PC-3 (cell line): Measurements from ENCODE around the gene SNCAIP. TPM values are rescaled to one million over a fixed set of nuclear protein-coding genes. Genes with fewer than 3 reads are reported as not detected.

ENCODE experiments used
- ATAC-seq: fragments of 200-7000 bp; cut with Tn5 transposase; 2 replicates; pipeline ENCODE4 v1.9.1; 2020; ENCODE audit warnings: mild to moderate bottlenecking, moderate library complexity
- BruUV-seq: library from RNA; stranded (reverse); fragments of 400-500 nt; replicated peaks from 2 replicates; lab custom pipeline; 2021; lab: Mats Ljungman, UMichigan
- CTCF ChIA-PET: fragments of 300-600 bp; sonication (Branson Sonifier 250); formaldehyde crosslinking; loops from one replicate; lab custom pipeline; 2022; ENCODE audit warnings: antibody characterized with exemption; lab: Charles Lee
- POLR2A ChIA-PET: fragments of 300-600 bp; sonication (Branson Sonifier 250); formaldehyde crosslinking; loops from one replicate; lab custom pipeline; 2022; ENCODE audit warnings: antibody characterized with exemption; ENCODE audit not compliant: unreplicated experiment; lab: Charles Lee
- DNase-seq: peaks from one replicate; pipeline ENCODE4 v3.0.0-alpha.2; 2015
- H2AFZ ChIP-seq: fragments of 300-600 bp; sonication (generic); 2 replicates; pipeline ENCODE4 v1.6.0; 2016; ENCODE audit warnings: antibody characterized with exemption, low read length
- H3F3A ChIP-seq: fragments of 300-600 bp; sonication (generic); one replicate; pipeline ENCODE4 v1.6.0; 2017; ENCODE audit warnings: antibody characterized with exemption, low read length, control low read depth, mild to moderate bottlenecking; ENCODE audit not compliant: unreplicated experiment
- H3K27ac ChIP-seq: fragments of 300-600 bp; sonication (generic); 2 replicates; pipeline ENCODE4 v1.5.1; 2016; ENCODE audit warnings: mild to moderate bottlenecking, low read length
- H3K27me3 ChIP-seq: fragments of 300-600 bp; sonication (generic); 2 replicates; pipeline ENCODE4 v1.6.1; 2016; ENCODE audit warnings: low read length, mixed read lengths
- H3K36me3 ChIP-seq: fragments of 300-600 bp; sonication (generic); 2 replicates; pipeline ENCODE4 v1.6.1; 2016; ENCODE audit warnings: low read depth, mixed run types, low read length, mixed read lengths
- H3K4me1 ChIP-seq: fragments of 300-600 bp; sonication (generic); 2 replicates; pipeline ENCODE4 v1.5.1; 2016; ENCODE audit warnings: low read length; ENCODE audit not compliant: insufficient read depth
- H3K4me2 ChIP-seq: fragments of 300-600 bp; sonication (generic); 2 replicates; pipeline ENCODE4 v1.6.0; 2016; ENCODE audit warnings: low read length
- H3K4me3 ChIP-seq: fragments of 300-600 bp; sonication (generic); 2 replicates; pipeline ENCODE4 v1.5.1; 2016; ENCODE audit warnings: mild to moderate bottlenecking, low read length, mixed read lengths
- H3K79me2 ChIP-seq: fragments of 300-600 bp; sonication (generic); 2 replicates; pipeline ENCODE4 v1.6.1; 2017; ENCODE audit warnings: low read length, mixed read lengths
- H3K9ac ChIP-seq: fragments of 300-600 bp; sonication (generic); 2 replicates; pipeline ENCODE4 v1.6.0; 2016; ENCODE audit warnings: mild to moderate bottlenecking, low read length
- H3K9me2 ChIP-seq: fragments of 300-600 bp; sonication (generic); replicated peaks from 2 replicates; pipeline ENCODE4 v1.6.1; 2016; ENCODE audit warnings: mixed run types, low read length, mixed read lengths
- H3K9me3 ChIP-seq: fragments of 300-600 bp; sonication (generic); 2 replicates; pipeline ENCODE4 v1.6.1; 2016; ENCODE audit warnings: low read length, mixed read lengths
- H4K20me1 ChIP-seq: fragments of 300-600 bp; sonication (generic); 2 replicates; pipeline ENCODE4 v1.6.1; 2016; ENCODE audit warnings: low read length, mixed read lengths
- EZH2 ChIP-seq: fragments of 300-600 bp; sonication (generic); IDR thresholded peaks from one replicate; pipeline ENCODE4 v1.6.1; 2017; ENCODE audit warnings: antibody characterized with exemption, mild to moderate bottlenecking, low read length; ENCODE audit not compliant: unreplicated experiment
- EZH2phosphoT487 ChIP-seq: fragments of 300-600 bp; sonication (generic); IDR thresholded peaks from 2 replicates; pipeline ENCODE4 v1.6.1; 2018; ENCODE audit warnings: mild to moderate bottlenecking, antibody characterized with exemption, low read length, borderline replicate concordance
- intact Hi-C: fragments of 100-400 bp; cut with micrococcal nuclease; formaldehyde crosslinking; loops from 2 replicates; pipeline ENCODE4 v1.9.0; 2023
- total RNA-seq: library from RNA; depleted of rRNA; stranded (reverse); fragments of >200 nt; gene quantifications from 2 replicates; pipeline ENCODE4 v1.2.3, GENCODE V29; 2014
- TF ChIP-seq, protein P1 (sequence below): fragments of 300-600 bp; sonication (generic); conservative IDR thresholded peaks from 2 replicates; pipeline ENCODE4 v1.5.1; 2017; ENCODE audit warnings: antibody characterized with exemption, low read depth, mild to moderate bottlenecking, low read length

SNCAIP gene
- total RNA-seq, 1 experiment from 2014 or later, result not detected

DNA sequence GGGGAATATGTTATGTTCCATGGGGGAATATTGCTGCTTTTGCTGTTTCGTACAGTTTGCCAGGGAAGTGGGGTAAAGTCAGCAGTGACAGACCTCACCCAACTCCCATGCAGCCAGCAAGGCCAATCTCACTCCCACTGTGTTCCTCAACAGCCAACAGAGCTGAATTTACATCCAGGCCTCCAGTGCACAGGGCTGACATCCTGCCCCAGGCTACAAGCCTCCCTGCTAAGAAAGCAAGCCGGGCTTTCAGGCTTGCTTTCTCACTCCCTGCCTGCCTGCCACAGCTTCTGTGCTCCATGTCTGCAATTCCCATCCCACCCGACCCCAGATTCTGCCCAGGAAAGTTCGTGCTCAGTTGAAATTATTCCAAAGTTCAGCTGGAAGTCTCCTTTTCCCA, 25.5 kb upstream of the SNCAIP start:
- DNase-seq (no peak), ATAC-seq (no peak)
- H3K36me3 ChIP-seq, result no peaks in the 10 kb centered on the region
- H3F3A ChIP-seq, result no peaks in the 10 kb centered on the region
- intact Hi-C loops, result no loop called here
- BruUV-seq, result no TSS peak
- no peaks in the 10 kb centered on the region; the same call in 1 of the 2 replicates for H3K27me3 ChIP-seq
- H3K9me3 ChIP-seq, result no peaks in the 10 kb centered on the region
- no peak for TF ChIP-seq EZH2phosphoT487
- TF ChIP-seq, protein P1, sequence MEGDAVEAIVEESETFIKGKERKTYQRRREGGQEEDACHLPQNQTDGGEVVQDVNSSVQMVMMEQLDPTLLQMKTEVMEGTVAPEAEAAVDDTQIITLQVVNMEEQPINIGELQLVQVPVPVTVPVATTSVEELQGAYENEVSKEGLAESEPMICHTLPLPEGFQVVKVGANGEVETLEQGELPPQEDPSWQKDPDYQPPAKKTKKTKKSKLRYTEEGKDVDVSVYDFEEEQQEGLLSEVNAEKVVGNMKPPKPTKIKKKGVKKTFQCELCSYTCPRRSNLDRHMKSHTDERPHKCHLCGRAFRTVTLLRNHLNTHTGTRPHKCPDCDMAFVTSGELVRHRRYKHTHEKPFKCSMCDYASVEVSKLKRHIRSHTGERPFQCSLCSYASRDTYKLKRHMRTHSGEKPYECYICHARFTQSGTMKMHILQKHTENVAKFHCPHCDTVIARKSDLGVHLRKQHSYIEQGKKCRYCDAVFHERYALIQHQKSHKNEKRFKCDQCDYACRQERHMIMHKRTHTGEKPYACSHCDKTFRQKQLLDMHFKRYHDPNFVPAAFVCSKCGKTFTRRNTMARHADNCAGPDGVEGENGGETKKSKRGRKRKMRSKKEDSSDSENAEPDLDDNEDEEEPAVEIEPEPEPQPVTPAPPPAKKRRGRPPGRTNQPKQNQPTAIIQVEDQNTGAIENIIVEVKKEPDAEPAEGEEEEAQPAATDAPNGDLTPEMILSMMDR, result no peak
- no peak for TF ChIP-seq EZH2
- ChIA-PET POLR2A (no interaction called here), CTCF (no interaction called here)
- H3K27ac ChIP-seq, result no peak overlapping the region
- H3K79me2 ChIP-seq, result no peaks in the 10 kb centered on the region
- no peak overlapping the region for H3K4me2 ChIP-seq
- H2AFZ ChIP-seq, result no peak overlapping the region
- no peaks in the 10 kb centered on the region for H3K9me2 ChIP-seq
- H3K4me1 ChIP-seq, result no peaks in the 10 kb centered on the region
- no peak overlapping the region for H3K9ac ChIP-seq
- no peaks in the 10 kb centered on the region for H4K20me1 ChIP-seq
- no peak overlapping the region for H3K4me3 ChIP-seq

GRCh38 chr5:122287101-122287500, 24.9 kb upstream of the SNCAIP start:
- CTCF ChIA-PET, result no interaction called here
- no peaks in the 10 kb centered on the region for H3F3A ChIP-seq
- no peak overlapping the region for H3K9ac ChIP-seq
- H3K79me2 ChIP-seq, result no peaks in the 10 kb centered on the region
- H3K4me2 ChIP-seq, result no peak overlapping the region
- H4K20me1 ChIP-seq, result no peaks in the 10 kb centered on the region
- POLR2A ChIA-PET, result no interaction called here
- H3K36me3 ChIP-seq, result no peaks in the 10 kb centered on the region
- no peak for DNase-seq
- H3K9me2 ChIP-seq, result no peaks in the 10 kb centered on the region
- no peaks in the 10 kb centered on the region for H3K9me3 ChIP-seq
- no peak overlapping the region for H3K27ac ChIP-seq
- intact Hi-C loops, result no loop called here
- no peak for ATAC-seq
- no peak overlapping the region for H3K4me3 ChIP-seq
- H3K4me1 ChIP-seq, result no peaks in the 10 kb centered on the region
- no TSS peak for BruUV-seq
- no peaks in the 10 kb centered on the region; the same call in 1 of the 2 replicates for H3K27me3 ChIP-seq
- H2AFZ ChIP-seq, result no peak overlapping the region
- no peak for TF ChIP-seq EZH2phosphoT487
- TF ChIP-seq EZH2, result no peak
- TF ChIP-seq, protein P1, result no peak

DNA sequence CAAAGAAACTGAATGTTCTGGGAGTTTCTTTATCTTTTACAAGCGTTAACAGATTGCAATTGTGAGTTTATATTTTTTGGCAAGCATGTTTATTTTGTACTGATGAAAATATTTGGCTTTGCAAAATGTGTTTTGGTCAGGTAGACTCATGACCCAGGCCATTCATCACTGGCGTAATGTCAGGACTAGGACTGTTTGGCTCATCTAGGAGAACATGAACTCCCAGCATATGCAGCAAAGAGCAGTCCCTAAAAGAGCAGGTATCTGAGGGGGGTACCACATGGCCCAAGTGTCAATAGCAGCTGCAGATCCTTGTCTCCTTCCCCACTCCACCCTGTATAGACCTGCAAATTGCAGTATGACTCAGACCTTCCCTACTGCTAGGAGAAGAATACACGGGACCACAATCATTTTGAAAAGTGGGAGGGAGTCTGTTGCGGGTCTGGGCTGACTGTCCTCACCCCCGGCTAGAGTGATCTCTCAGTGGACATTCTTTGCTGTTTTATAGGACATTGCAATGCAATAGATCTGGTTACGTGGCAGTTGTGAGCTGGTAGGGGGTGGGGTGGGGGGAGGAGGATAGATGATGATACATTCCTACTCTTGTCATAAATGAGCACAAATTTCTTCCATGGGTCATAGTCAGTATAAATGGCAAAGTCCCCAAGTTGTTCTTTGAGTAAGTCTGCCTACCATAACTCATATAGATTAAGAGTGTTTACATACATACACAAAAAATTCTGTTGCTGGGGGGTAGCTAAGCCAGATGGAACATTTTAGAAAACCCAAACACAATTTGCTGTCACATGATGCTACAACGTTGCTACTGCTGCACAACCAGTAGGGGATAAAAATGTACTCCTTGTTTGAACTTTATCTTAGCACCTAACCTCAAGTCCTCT, 20.8 kb upstream of the SNCAIP start:
- no peaks in the 10 kb centered on the region for H3K27me3 ChIP-seq
- H3F3A ChIP-seq, result no peaks in the 10 kb centered on the region
- ChIA-PET POLR2A (no interaction called here), CTCF (no interaction called here)
- no peak overlapping the region for H2AFZ ChIP-seq
- ATAC-seq (no peak), DNase-seq (no peak)
- H3K4me3 ChIP-seq, result no peak overlapping the region
- TF ChIP-seq EZH2phosphoT487, result no peak
- H3K9me2 ChIP-seq, result no peaks in the 10 kb centered on the region
- H3K4me1 ChIP-seq, result no peaks in the 10 kb centered on the region
- H3K4me2 ChIP-seq, result no peak overlapping the region
- H3K9me3 ChIP-seq, result no peaks in the 10 kb centered on the region
- H3K27ac ChIP-seq, result no peak overlapping the region
- H3K36me3 ChIP-seq, result no peaks in the 10 kb centered on the region
- H3K79me2 ChIP-seq, result no peaks in the 10 kb centered on the region
- no peak overlapping the region for H3K9ac ChIP-seq
- intact Hi-C loops, result no loop called here
- BruUV-seq, result no TSS peak
- H4K20me1 ChIP-seq, result no peaks in the 10 kb centered on the region
